VCaP (cell line): ENCODE data around the gene ARIH2.

Experiments used
- H3K27ac ChIP-seq: fragments of 450-650 bp; 2 replicates; pipeline ENCODE4 v1.5.1; 2017
- CTCF ChIP-seq: fragments of 450-650 bp; conservative IDR thresholded peaks from 2 replicates; pipeline ENCODE4 v1.5.1; 2017; ENCODE audit warnings: mild to moderate bottlenecking, moderate library complexity

ARIH2 gene

GRCh38 chr3:48989126-48989795, 70.6 kb downstream of the ARIH2 start:
- H3K27ac ChIP-seq: peak overlapping the region; percentile 99
- no peak for TF ChIP-seq CTCF

GRCh38 chr3:48989796-48990635, 71.4 kb downstream of the ARIH2 start, which contains the start of gene P4HTM:
TSS of gene P4HTM (plus strand) at chr3:48990241. CDS start at chr3:48990257, 16 bp downstream.
- H3K27ac ChIP-seq: peak within 1 kb of the TSS; percentile 99
- TF ChIP-seq CTCF: peak; percentile 57

- peak overlapping the region; percentile 99 for H3K27ac ChIP-seq
- no peak for TF ChIP-seq CTCF
These were observed 72.2 kb downstream of the ARIH2 start for GRCh38 chr3:48990636-48991469.

- H3K27ac ChIP-seq: peak overlapping the region; percentile 99; the same call in 1 of the 2 replicates
- no peak for TF ChIP-seq CTCF
These were observed 73.4 kb downstream of the ARIH2 start for GRCh38 chr3:48991851-48992545.

- no peak overlapping the region for H3K27ac ChIP-seq
- no peak for TF ChIP-seq CTCF
These were observed 75.2 kb downstream of the ARIH2 start for GRCh38 chr3:48993834-48994233.

- no peak overlapping the region for H3K27ac ChIP-seq
- no peak for TF ChIP-seq CTCF
These were observed 78.0 kb downstream of the ARIH2 start for GRCh38 chr3:48996640-48997039.
